HepG2 (cell line): ENCODE measurements around the gene UGGT1. TPM values are rescaled to one million over a fixed set of nuclear protein-coding genes. Genes with fewer than 3 reads are reported as not detected.

Experiments used
- CAMTA2 ChIP-seq: sonication (generic); formaldehyde crosslinking; IDR thresholded peaks from 2 replicates; pipeline ENCODE4 v1.4.0; 2020; ENCODE audit warnings: mild to moderate bottlenecking, missing genetic modification reagents, borderline replicate concordance
- CC2D1A ChIP-seq: sonication (generic); formaldehyde crosslinking; IDR thresholded peaks from 2 replicates; pipeline ENCODE4 v1.8.1; 2023; ENCODE audit warnings: mild to moderate bottlenecking, missing genetic modification reagents
- EHMT2 ChIP-seq: fragments of 200-600 bp; sonication (generic); IDR thresholded peaks from 2 replicates; pipeline ENCODE4 v1.7.0; 2017; ENCODE audit warnings: antibody characterized with exemption, low read depth, low read length, borderline replicate concordance
- GPBP1L1 ChIP-seq: sonication (generic); formaldehyde crosslinking; IDR thresholded peaks from 2 replicates; pipeline ENCODE4 v1.5.0; 2020; ENCODE audit warnings: mild to moderate bottlenecking, missing genetic modification reagents
- HMG20B ChIP-seq: conservative IDR thresholded peaks from 2 replicates; pipeline ENCODE4 v1.6.1; 2016; ENCODE audit warnings: missing genetic modification reagents, missing compliant biosample characterization
- HNRNPL ChIP-seq: fragments of 200-400 bp; formaldehyde crosslinking; IDR thresholded peaks from 2 replicates; pipeline ENCODE4 v1.6.1; 2017; ENCODE audit warnings: mild to moderate bottlenecking, low read depth, low read length
- KIAA2018 ChIP-seq: sonication (generic); formaldehyde crosslinking; IDR thresholded peaks from 2 replicates; pipeline ENCODE4 v1.5.0; 2020; ENCODE audit warnings: mild to moderate bottlenecking, missing genetic modification reagents, borderline replicate concordance
- KLF12 ChIP-seq: sonication (generic); formaldehyde crosslinking; IDR thresholded peaks from 2 replicates; pipeline ENCODE4 v1.4.0; 2020; ENCODE audit warnings: missing genetic modification reagents, borderline replicate concordance
- MLX ChIP-seq: IDR thresholded peaks from 2 replicates; pipeline ENCODE4 v1.6.1; 2016
- SATB2 ChIP-seq: sonication (generic); formaldehyde crosslinking; IDR thresholded peaks from 2 replicates; pipeline ENCODE4 v1.5.0; 2020; ENCODE audit warnings: missing genetic modification reagents
- SP4 ChIP-seq: sonication (generic); formaldehyde crosslinking; IDR thresholded peaks from 2 replicates; pipeline ENCODE4 v1.8.1; 2023; ENCODE audit warnings: mild to moderate bottlenecking, missing genetic modification reagents
- STAG1 ChIP-seq: sonication (generic); formaldehyde crosslinking; IDR thresholded peaks from 2 replicates; pipeline ENCODE4 v1.4.0; 2020; ENCODE audit warnings: missing genetic modification reagents
- TFDP1 ChIP-seq: IDR thresholded peaks from 2 replicates; pipeline ENCODE4 v1.6.1; 2016; ENCODE audit warnings: missing compliant biosample characterization, missing genetic modification reagents, borderline replicate concordance
- TP53 ChIP-seq: sonication (generic); formaldehyde crosslinking; conservative IDR thresholded peaks from 2 replicates; pipeline ENCODE4 v1.4.0; 2020; ENCODE audit warnings: missing genetic modification reagents
- TRIM24 ChIP-seq: sonication (generic); formaldehyde crosslinking; IDR thresholded peaks from 2 replicates; pipeline ENCODE4 v1.8.0; 2022; ENCODE audit warnings: mild to moderate bottlenecking, missing genetic modification reagents
- ZKSCAN8 ChIP-seq: IDR thresholded peaks from 2 replicates; pipeline ENCODE4 v1.6.1; 2016; ENCODE audit warnings: borderline replicate concordance, missing genetic modification reagents, missing compliant biosample characterization
- ZNF296 ChIP-seq: sonication (generic); formaldehyde crosslinking; conservative IDR thresholded peaks from 2 replicates; pipeline ENCODE4 v1.5.0; 2020; ENCODE audit warnings: mild to moderate bottlenecking, missing genetic modification reagents
- ZNF891 ChIP-seq: sonication (generic); formaldehyde crosslinking; IDR thresholded peaks from 2 replicates; pipeline ENCODE4 v1.5.0; 2020; ENCODE audit warnings: mild to moderate bottlenecking, missing genetic modification reagents
- polyA plus RNA-seq, 8 experiments: library from polyadenylated mRNA; depleted of rRNA in 3 of 8; stranded (reverse) in 7 of 8; unstranded in 1 of 8; fragments of >200 nt; fragmentation: Illumina TruSeq in 4 of 8; extraction: Trizol in 4 of 8; gene quantifications; 2 replicates each; pipeline versions ENCODE4 v1.2.1 to v1.2.3, GENCODE V29; 2011 to 2016; ENCODE audit warnings: low read depth in 4 of 8, missing spikeins in 1 of 8, mixed read lengths in 1 of 8; ENCODE audit not compliant: insufficient read depth in 1 of 8
- total RNA-seq, 5 experiments: library from RNA; depleted of rRNA; stranded (reverse); fragments of >200 nt; fragmentation: Illumina TruSeq; extraction: Trizol; gene quantifications; 2 replicates each; pipeline ENCODE4 v1.2.3, GENCODE V29; 2016; ENCODE audit warnings: low read depth in 1 of 5

The UGGT1 gene
- total and polyA plus RNA-seq, 2 of the 13 experiments (the other 11 are each of a cell fraction or from before 2014, with no cell fraction given): 35.8 to 83.2 TPM

GRCh38 chr2:128232965-128233789 is 142.2 kb downstream of the UGGT1 start (continued):
- peak; percentile 67; the same call in 1 of the 2 replicates for TF ChIP-seq SATB2 (CRISPR knock-in tag)
- TF ChIP-seq EHMT2: no peak
- no peak for TF ChIP-seq HMG20B (CRISPR knock-in tag)
- TF ChIP-seq GPBP1L1: no peak
- TF ChIP-seq KIAA2018 (CRISPR knock-in tag): peak; percentile 90; the same call in 1 of the 2 replicates
- no peak for TF ChIP-seq TRIM24
- 0 out of 2 replicates have a peak, but pooled peaks have one; percentile 39 for TF ChIP-seq CC2D1A (CRISPR knock-in tag)
- no peak; the same call in 1 of the 2 replicates for TF ChIP-seq SP4
- peak; percentile 69; the same call in 1 of the 2 replicates for TF ChIP-seq TFDP1
- 0 out of 2 replicates have a peak, but pooled peaks have one; percentile 51 for TF ChIP-seq CAMTA2 (CRISPR knock-in tag)
- no peak for TF ChIP-seq TP53 (CRISPR knock-in tag)
- TF ChIP-seq HNRNPL: peak; percentile 85; the same call in 1 of the 2 replicates
- TF ChIP-seq STAG1 (CRISPR knock-in tag): peak; percentile 87
- peak; percentile 83; the same call in 1 of the 2 replicates for TF ChIP-seq KLF12 (CRISPR knock-in tag)
- TF ChIP-seq MLX (CRISPR knock-in tag): no peak
- TF ChIP-seq ZKSCAN8 (CRISPR knock-in tag): no peak; the same call in 1 of the 2 replicates
- peak; percentile 83; the same call in 1 of the 2 replicates for TF ChIP-seq ZNF891 (CRISPR knock-in tag)
- TF ChIP-seq ZNF296 (CRISPR knock-in tag): peak; percentile 68
